ENCODE data around the gene TTC33.

DNA sequence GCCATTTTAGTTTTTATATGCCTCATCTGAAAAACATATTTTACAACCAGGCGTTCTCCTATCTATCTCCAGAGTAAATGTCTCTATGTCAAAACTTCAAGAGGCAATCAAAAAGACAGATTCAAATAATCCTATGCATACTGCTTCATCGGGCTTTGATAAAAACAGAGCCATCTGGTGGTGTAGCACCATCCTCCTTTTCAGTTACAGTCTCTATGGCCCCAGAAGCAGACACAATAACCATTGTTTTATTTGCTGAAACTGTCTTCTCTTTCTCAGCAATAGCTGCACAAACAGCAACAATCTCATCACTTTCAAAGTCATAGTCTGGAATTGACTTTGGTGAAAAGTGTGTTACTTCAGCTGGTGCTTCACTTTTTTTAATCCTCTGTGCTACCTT lies 39.8 kb downstream of the TTC33 start:
- TF ChIP-seq, protein P1, sequence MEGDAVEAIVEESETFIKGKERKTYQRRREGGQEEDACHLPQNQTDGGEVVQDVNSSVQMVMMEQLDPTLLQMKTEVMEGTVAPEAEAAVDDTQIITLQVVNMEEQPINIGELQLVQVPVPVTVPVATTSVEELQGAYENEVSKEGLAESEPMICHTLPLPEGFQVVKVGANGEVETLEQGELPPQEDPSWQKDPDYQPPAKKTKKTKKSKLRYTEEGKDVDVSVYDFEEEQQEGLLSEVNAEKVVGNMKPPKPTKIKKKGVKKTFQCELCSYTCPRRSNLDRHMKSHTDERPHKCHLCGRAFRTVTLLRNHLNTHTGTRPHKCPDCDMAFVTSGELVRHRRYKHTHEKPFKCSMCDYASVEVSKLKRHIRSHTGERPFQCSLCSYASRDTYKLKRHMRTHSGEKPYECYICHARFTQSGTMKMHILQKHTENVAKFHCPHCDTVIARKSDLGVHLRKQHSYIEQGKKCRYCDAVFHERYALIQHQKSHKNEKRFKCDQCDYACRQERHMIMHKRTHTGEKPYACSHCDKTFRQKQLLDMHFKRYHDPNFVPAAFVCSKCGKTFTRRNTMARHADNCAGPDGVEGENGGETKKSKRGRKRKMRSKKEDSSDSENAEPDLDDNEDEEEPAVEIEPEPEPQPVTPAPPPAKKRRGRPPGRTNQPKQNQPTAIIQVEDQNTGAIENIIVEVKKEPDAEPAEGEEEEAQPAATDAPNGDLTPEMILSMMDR (IDR thresholded peaks at IDR 0.05), result peak in 1 of 5 experiments; percentile 18
- no peak for TF ChIP-seq POLR2A (IDR thresholded peaks at IDR 0.05)
